Astrocyte of the hippocampus (primary cell): ENCODE measurements around the gene ZNF358.
"Not testable (repeated sequence)": the region's sequence is repeated elsewhere in the genome, so short reads cannot be mapped to it uniquely, and the experiment has no call there.

Experiments used
- DNase-seq: peaks from one replicate; pipeline ENCODE4 v3.0.0; 2011; ENCODE audit warnings: low read depth, low spot score

Gene ZNF358

DNA sequence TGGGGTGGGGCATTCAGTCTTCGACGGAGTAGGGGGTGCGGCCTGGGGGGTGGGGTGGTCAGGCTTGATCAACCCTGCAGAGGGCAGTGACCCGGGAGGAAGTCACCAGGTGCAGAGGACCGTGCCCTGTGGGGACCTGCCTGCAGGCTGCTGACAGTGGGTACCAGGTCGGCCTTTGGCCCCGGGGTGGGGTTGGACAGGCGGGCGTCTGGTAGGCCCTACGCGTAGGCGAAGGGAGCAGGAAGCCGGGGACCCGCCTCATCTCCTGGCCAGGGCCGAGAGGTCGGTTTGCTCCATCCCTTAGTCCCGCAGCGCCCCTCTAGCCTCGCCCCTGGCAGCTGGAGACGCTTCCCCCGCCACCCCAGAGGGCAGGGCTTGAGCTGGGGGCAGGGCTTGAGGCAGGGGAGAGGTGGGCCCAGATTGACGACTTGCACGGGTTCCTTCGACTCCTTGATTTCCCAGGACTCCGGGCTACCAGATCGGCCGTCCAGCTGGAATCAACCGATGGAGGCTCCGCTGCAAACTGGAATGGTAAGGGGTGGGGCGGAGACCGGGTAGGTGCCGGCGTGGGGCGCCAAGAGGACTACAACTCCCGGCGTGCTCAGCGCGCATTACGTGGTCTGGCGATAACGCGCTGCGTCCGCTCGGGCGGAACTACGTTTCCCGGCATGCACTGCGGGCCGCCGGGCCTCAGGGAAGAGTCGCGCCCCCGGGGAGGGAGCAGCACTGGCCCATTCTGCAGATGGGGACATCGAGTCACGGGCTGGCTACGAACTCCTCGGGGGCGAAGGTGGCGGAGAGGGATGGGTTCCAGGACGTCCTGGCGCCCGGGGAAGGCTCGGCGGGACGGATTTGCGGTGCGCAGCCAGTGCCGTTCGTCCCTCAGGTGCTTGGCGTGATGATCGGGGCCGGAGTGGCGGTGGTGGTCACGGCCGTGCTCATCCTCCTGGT lies 19.4 kb downstream of the ZNF358 start, which contains the start of gene PNPLA6:
TSS of gene PNPLA6 (plus strand) at position 671 of the 951 bp plus-strand sequence. CDS start at position 743, 72 bp downstream.
- DNase-seq: peak; percentile 98

- DNase-seq: no peak
Measured at GRCh38 chr19:7535998-7536695, 20.2 kb downstream of the ZNF358 start.

- not testable (repeated sequence) for DNase-seq
Measured at GRCh38 chr19:7538990-7539389, 23.1 kb downstream of the ZNF358 start.

- no peak for DNase-seq
Measured at GRCh38 chr19:7539827-7540425, 24.0 kb downstream of the ZNF358 start.

DNA sequence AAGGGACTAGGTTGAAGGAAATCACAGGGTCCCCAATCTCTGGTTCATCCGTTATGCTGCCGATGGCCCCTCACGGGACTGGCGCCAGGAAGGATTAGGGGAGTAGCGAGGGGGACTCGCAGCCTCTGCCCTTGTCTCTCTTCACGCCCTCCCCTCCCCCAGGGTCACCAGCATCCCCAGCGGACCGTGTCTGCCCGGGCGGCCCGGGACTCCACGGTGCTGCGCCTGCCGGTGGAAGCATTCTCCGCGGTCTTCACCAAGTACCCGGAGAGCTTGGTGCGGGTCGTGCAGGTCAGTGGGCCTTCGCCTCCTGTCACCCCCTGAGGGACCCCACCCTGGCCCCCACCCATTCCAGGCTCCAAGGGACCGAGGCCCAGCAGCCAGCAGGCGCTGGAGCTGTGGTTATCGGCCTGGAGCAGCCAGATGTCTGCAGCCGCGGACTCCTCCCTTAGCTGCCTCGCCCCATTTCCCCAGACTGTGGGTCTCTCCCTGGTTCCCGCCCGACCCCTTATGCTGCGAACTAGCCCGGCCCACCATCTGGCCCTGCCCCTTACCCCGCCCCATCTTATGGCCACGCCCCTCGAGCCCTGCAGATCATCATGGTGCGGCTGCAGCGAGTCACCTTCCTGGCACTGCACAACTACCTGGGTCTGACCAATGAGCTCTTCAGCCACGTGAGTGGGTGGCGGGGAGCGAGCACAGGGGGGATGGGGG lies 25.0 kb downstream of the ZNF358 start:
- DNase-seq: peak; percentile 35

GRCh38 chr19:7541475-7541824 lies 25.5 kb downstream of the ZNF358 start:
- no peak for DNase-seq

GRCh38 chr19:7541828-7542443 lies 26.0 kb downstream of the ZNF358 start:
- no peak for DNase-seq

DNA sequence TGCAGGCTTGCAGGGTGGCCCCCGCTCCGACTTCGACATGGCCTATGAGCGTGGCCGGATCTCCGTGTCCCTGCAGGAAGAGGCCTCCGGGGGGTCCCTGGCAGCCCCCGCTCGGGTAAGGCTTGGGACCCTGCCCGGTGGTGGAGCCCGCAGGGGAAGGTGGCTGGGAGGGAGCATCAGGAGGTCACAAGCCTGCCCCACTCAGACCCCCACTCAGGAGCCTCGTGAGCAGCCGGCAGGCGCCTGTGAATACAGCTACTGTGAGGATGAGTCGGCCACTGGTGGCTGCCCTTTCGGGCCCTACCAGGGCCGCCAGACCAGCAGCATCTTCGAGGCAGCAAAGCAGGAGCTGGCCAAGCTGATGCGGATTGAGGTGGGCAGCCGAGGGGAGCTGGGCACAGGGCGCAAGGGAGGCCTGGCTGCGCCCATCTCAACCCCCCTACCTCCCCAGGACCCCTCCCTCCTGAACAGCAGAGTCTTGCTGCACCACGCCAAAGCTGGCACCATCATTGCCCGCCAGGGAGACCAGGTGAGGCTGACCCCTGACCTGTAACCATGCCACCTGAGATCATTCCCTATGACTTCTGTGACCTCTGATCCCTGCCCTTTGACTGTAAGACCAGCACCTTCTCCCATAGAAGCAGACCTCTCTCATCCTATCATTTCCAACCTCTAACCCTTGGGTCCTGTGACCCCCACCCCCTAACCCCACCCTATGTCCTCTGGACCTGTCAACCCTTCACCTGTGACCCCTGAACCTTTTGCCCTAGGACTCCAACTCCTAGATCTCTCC lies 26.8 kb downstream of the ZNF358 start:
- no peak for DNase-seq

GRCh38 chr19:7544626-7545025 lies 28.7 kb downstream of the ZNF358 start:
- no peak for DNase-seq

DNA sequence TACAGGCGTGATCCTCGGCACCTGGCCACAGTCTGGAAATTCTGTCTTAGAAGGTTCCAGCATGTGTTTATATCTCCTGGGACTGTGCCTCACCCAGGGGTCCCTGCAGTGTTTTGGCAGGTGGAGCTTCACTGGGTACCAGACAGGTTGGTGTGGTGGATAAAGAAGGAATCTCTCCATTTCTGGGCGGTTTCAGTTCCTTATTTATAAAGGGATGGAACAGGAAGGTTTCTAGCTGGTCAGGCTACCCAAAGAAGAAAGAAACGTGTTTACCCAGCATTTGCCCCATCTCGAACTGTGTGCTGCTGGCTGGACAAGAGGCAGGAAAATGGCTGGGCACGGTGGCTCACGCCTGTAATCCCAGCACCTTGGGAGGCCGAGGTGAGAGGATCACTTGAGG lies 29.4 kb downstream of the ZNF358 start:
- DNase-seq: no peak

GRCh38 chr19:7545904-7546303 lies 30.0 kb downstream of the ZNF358 start:
- no peak for DNase-seq

GRCh38 chr19:7547159-7547558 lies 31.3 kb downstream of the ZNF358 start:
- no peak for DNase-seq

- DNase-seq: no peak
Measured at GRCh38 chr19:7549429-7550148, 33.7 kb downstream of the ZNF358 start.

DNA sequence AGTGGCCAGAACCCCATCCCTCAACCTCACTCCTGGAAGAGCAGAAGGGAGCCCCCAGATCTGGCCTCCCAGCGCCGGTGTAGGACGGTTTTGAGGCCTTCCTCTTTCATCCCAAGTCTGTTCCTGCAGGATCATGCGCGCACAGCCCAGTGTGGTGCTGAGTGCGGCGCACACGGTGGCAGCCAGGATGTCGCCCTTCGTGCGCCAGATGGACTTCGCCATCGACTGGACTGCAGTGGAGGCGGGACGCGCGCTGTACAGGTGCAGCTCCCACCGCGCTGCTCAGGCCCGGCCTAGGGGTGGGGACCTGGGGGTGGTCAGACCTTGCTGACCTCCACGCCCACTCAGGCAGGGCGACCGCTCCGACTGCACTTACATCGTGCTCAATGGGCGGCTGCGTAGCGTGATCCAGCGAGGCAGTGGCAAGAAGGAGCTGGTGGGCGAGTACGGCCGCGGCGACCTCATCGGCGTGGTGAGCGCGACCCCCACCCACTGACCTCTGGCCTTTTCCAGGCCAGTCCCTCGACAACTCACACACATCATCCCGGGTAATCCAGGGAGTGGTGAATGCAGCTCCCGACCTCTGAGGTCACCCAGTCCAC lies 34.4 kb downstream of the ZNF358 start:
- DNase-seq: no peak

- peak; percentile 88 for DNase-seq
Measured at GRCh38 chr19:7550987-7551761, 35.3 kb downstream of the ZNF358 start.

DNA sequence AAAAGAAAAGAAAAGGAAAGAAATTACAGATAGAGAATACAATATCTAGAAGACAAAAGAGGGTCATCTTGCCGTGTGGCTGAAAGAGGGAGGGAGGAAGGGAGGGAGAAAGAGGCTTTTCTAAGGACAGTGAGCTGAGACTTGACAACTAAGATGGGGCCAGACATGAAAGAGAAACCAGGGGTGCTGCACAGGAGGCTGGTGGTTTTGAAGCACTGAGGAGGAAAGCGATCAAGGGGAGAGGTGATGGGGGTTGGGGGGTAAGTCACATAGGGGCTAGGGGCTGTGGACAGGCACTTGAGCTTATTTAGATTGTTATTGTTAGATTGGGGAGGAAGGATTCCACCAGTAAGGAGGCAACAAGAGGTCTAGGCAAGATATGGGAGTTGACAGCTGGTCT lies 36.9 kb downstream of the ZNF358 start:
- DNase-seq: no peak

- no peak for DNase-seq
Measured at GRCh38 chr19:7554565-7554964, 38.7 kb downstream of the ZNF358 start.

DNA sequence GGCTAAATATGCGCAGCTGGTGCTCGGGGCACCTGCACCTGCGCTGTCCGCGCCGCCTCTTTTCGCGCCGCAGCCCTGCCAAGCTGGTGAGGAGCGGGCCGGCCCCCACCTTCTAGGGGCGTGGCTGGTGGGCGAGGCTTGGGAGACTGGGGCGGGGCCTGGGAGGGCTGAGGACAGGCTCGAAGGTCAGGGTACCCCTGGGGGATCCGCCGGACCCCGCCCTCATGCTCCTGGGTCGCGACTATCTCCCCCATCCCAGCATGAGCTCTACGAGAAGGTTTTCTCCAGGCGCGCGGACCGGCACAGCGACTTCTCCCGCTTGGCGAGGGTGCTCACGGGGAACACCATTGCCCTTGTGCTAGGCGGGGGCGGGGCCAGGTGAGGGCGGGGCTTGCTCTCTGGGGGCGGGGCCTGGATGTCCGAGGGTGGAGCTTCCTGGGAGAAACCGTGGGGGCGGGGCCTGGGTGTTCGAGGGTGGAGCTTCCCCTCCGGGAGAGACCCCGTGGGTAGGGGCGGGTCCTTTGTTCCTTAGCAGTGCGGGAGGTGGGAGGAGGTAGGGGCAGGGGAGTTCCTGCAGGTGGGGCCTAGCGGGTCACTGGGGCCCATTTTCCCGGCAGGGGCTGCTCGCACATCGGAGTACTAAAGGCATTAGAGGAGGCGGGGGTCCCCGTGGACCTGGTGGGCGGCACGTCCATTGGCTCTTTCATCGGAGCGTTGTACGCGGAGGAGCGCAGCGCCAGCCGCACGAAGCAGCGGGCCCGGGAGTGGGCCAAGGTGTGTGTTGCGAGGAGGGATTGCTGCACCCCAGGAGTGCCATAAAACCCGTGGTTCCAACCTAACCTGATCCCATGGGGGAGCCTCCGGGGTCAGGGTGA lies 39.3 kb downstream of the ZNF358 start:
- DNase-seq: no peak
